ENCODE results near the gene ANP32B. TPM values are rescaled to one million over a fixed set of nuclear protein-coding genes. Genes with fewer than 3 reads are reported as not detected.

The ANP32B gene
- total RNA-seq = 220 and 235 TPM in 2 replicates
- long read RNA-seq, transcript ANP32B-201 (7 exons, 1,463 nt) = major isoform, 68 of 82 reads
- long read RNA-seq, partial matches to known transcripts = 6 of 82 reads
- long read RNA-seq, other reads (novel, unspliced or antisense) = 8 of 82 reads

DNA sequence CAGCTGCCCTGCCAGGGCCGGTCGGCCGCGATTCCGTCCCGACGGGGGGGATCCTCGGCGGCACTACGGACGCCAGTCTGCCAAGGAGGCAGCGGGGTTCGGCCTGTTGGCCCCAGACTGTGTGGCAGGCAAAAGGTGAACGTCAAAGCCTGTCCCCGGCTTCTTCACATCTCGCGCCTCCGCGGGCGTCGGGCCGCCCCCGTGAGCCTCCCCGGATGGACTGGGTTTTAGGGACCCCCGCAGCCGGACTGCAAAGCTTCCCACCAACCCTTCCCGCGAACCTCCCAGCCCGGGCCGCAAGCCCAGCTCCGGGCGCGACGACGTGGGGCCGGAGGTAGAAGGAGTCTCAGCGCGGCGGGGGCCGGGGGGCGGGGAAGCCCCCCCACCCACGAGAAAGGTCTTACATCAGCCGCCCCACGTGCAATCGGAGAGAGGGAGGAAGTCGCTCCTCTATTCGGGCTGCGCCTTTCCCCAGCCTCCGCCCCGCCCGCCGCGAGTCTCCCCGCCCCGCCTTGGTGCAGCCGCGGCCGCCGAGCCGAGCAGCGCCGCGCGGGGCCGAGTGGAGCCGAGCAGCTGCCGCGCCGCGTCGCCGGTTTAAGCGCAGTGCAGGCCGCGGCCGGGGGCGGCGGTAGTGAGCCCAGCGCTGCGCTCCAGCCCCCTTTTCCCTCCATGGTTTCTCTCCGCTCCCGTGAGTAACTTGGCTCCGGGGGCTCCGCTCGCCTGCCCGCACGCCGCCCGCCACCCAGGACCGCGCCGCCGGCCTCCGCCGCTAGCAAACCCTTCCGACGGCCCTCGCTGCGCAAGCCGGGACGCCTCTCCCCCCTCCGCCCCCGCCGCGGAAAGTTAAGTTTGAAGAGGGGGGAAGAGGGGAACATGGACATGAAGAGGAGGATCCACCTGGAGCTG lies at the start of gene ANP32B:
Gene ANP32B, plus strand, starts transcription at position 659 of the 906 bp plus-strand sequence. Its CDS starts 215 bp downstream, at position 874.
- Mint-ChIP-seq H3K27ac (ENCODE audit: unreplicated experiment) (peak within 1 kb of the TSS; percentile 98), H3K27me3 (ENCODE audit: low read depth) (peaks cover 44% of the 10 kb centered on the region), H3K9me3 (no peaks in the 10 kb centered on the region), H3K4me1 (peaks cover 47% of the 10 kb centered on the region), H3K36me3 (ENCODE audit: low read depth) (no peaks in the 10 kb centered on the region), H3K4me3 (peak within 1 kb of the TSS; percentile 82)
- DNase-seq (ENCODE audit: low read depth, low spot score) = peak; percentile 85
- TF ChIP-seq, protein P1, sequence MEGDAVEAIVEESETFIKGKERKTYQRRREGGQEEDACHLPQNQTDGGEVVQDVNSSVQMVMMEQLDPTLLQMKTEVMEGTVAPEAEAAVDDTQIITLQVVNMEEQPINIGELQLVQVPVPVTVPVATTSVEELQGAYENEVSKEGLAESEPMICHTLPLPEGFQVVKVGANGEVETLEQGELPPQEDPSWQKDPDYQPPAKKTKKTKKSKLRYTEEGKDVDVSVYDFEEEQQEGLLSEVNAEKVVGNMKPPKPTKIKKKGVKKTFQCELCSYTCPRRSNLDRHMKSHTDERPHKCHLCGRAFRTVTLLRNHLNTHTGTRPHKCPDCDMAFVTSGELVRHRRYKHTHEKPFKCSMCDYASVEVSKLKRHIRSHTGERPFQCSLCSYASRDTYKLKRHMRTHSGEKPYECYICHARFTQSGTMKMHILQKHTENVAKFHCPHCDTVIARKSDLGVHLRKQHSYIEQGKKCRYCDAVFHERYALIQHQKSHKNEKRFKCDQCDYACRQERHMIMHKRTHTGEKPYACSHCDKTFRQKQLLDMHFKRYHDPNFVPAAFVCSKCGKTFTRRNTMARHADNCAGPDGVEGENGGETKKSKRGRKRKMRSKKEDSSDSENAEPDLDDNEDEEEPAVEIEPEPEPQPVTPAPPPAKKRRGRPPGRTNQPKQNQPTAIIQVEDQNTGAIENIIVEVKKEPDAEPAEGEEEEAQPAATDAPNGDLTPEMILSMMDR (conservative IDR thresholded peaks at IDR 0.05) = peak; percentile 83

DNA sequence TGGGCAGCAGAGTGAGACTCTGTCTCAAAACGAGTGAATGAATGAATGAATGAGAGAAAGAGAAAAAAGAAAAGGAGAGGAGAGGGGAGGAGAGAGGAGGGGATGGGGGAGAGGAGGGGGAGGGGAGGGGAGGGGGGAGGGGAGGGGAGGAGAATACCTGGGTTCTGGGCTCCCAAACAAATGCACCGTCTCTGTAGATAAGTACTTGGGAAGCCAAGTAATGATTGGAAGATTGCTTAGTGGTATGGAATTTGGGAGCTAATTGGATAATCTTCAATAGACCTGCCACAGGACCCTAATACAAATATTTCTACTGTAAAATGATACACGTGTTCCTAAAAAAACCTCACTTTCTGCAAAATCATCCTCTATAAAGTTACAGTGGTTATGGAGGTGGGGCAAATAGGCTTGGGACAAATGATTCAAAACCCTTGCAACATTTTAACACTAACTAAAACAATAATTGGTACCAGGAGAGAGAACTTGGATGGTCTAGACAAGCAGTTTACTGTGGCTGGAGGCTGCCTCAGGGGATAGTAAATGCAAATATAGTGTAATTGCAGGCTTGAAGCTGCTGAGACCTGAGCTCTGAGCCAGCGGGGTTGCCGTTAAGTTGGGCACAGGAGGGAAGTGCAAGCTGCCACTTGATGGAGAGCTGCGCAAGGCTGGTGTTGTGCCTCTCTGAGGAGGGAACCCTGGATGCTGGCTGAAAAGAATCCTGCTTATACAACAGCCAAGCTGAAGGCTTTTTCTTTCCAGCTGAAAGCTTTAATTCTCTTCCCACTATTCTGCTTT lies 48.6 kb upstream of the ANP32B start:
- no peaks in the 10 kb centered on the region for H3K36me3 Mint-ChIP-seq (ENCODE audit: low read depth)
- no peaks in the 10 kb centered on the region for H3K9me3 Mint-ChIP-seq
- peaks cover 99% of the 10 kb centered on the region for H3K27me3 Mint-ChIP-seq (ENCODE audit: low read depth)
- no peak overlapping the region for H3K4me3 Mint-ChIP-seq
- H3K4me1 Mint-ChIP-seq = no peaks in the 10 kb centered on the region
- TF ChIP-seq, protein P1 (conservative IDR thresholded peaks at IDR 0.05) = no peak
- H3K27ac Mint-ChIP-seq (ENCODE audit: unreplicated experiment) = no peak overlapping the region
- DNase-seq (ENCODE audit: low read depth, low spot score) = no peak

DNA sequence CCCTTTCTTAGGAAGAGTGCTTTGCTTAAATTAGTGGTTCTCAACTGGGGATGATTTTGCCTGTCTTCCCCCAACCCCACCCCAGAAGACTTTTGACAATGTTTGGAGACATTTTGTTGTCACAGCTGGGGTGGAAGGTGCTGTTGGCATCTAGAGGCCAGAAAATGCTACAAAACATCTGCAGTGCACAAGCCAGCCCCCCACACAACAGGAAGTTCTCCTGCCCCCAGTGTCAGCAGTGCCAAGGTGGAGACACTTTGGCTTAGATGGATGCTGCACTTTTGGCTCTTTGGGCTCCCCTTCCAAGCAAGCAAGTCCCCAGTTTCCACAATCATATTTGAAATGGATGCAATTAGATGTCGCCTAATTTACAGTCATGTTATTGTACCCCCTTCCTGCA lies 47.9 kb upstream of the ANP32B start:
- H3K4me1 Mint-ChIP-seq = no peaks in the 10 kb centered on the region
- no peaks in the 10 kb centered on the region for H3K36me3 Mint-ChIP-seq (ENCODE audit: low read depth)
- no peak for DNase-seq (ENCODE audit: low read depth, low spot score)
- no peak overlapping the region for H3K4me3 Mint-ChIP-seq
- no peak overlapping the region for H3K27ac Mint-ChIP-seq (ENCODE audit: unreplicated experiment)
- TF ChIP-seq, protein P1 (conservative IDR thresholded peaks at IDR 0.05) = no peak
- no peaks in the 10 kb centered on the region for H3K9me3 Mint-ChIP-seq
- H3K27me3 Mint-ChIP-seq (ENCODE audit: low read depth) = peaks cover 99% of the 10 kb centered on the region

DNA sequence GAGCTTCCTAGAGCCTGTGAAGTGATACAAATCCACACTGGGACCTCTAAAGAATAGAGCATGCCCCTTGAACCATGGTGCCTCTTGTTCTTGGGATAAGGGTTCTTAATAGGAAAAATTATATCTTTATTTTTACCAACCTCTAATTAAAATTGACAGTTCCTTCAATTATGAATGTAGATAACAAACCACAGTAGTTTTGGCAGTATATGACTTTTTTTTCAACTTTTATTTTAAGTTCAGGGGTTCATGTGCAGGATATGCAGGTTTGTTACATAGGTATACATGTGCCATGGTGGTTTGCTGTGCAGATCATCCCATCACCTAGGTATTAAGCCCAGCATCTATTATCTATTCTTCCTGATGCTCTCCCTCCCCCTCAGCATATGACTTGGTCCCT lies 46.1 kb upstream of the ANP32B start:
- no peak overlapping the region for H3K4me3 Mint-ChIP-seq
- no peaks in the 10 kb centered on the region for H3K36me3 Mint-ChIP-seq (ENCODE audit: low read depth)
- peaks cover 97% of the 10 kb centered on the region for H3K27me3 Mint-ChIP-seq (ENCODE audit: low read depth)
- H3K4me1 Mint-ChIP-seq = no peaks in the 10 kb centered on the region
- TF ChIP-seq, protein P1 (conservative IDR thresholded peaks at IDR 0.05) = no peak
- DNase-seq (ENCODE audit: low read depth, low spot score) = no peak
- H3K27ac Mint-ChIP-seq (ENCODE audit: unreplicated experiment) = no peak overlapping the region
- no peaks in the 10 kb centered on the region for H3K9me3 Mint-ChIP-seq

DNA sequence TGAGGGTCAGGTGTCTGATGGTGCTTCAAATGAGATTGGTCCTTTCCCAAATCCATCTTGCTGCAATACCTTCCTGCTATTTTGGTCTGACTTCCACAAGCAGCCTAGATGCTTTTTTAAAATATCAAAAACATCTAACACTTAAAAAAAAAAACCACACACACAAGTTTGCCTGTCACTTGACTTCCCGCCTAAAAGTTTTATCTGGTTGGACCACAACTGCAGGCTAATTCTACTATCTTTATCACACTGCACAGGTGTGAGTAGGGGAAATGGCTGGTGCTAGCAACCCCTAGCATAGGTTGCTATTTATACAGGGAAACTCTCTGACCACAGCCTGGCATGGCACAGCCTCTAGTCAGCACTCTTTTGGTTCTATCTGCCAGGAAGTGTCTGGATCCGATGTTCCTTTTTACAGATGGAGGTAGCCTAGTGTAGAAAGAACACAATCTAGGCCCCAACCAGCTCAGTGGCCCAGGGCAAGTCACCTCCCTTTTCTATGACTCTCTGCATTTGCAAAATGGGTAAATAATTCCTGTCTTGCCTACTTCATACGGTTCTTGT lies 45.0 kb upstream of the ANP32B start, which contains the start of gene HEMGN:
Gene HEMGN, minus strand, starts transcription at position 92 of the 564 bp plus-strand sequence. Its CDS starts 36 bp downstream, at position 56.
- TF ChIP-seq, protein P1 (conservative IDR thresholded peaks at IDR 0.05) = no peak
- Mint-ChIP-seq H3K9me3 (no peaks in the 10 kb centered on the region), H3K27ac (ENCODE audit: unreplicated experiment) (no peak within 1 kb of the TSS), H3K4me3 (no peak within 1 kb of the TSS), H3K27me3 (ENCODE audit: low read depth) (peaks cover 85% of the 10 kb centered on the region), H3K36me3 (ENCODE audit: low read depth) (no peaks in the 10 kb centered on the region), H3K4me1 (no peaks in the 10 kb centered on the region)
- no peak for DNase-seq (ENCODE audit: low read depth, low spot score)
